Measurements from ENCODE around the gene PDGFA.

Gene PDGFA

GRCh38 chr7:461453-462172, 58.0 kb downstream of the PDGFA start:
- DNase-seq (ENCODE audit: low spot score) (peak; percentile 64), ATAC-seq (ENCODE audit: low read depth) (peak; percentile 12; the same call in 1 of the 3 replicates)
- Histone ChIP-seq H3K36me3 (ENCODE audit: low read depth) (no peaks in the 10 kb centered on the region), H3K27me3 (ENCODE audit: insufficient read depth, poor library complexity, severe bottlenecking) (no peaks in the 10 kb centered on the region), H3K4me1 (ENCODE audit: insufficient read depth, poor library complexity, severe bottlenecking) (peaks cover 2% of the 10 kb centered on the region), H3K4me3 (ENCODE audit: severe bottlenecking) (no peak overlapping the region), H3K9me3 (ENCODE audit: severe bottlenecking) (no peaks in the 10 kb centered on the region), H3K27ac (ENCODE audit: poor library complexity, severe bottlenecking) (no peak overlapping the region)
- no peak for TF ChIP-seq CTCF (IDR thresholded peaks at IDR 0.05; ENCODE audit: poor library complexity, severe bottlenecking)

- ATAC-seq (ENCODE audit: low read depth) (no peak), DNase-seq (ENCODE audit: low spot score) (no peak)
- TF ChIP-seq CTCF (IDR thresholded peaks at IDR 0.05; ENCODE audit: poor library complexity, severe bottlenecking), result no peak
- no peaks in the 10 kb centered on the region for H3K9me3 ChIP-seq (ENCODE audit: severe bottlenecking)
- H3K4me1 ChIP-seq (ENCODE audit: insufficient read depth, poor library complexity, severe bottlenecking), result peaks cover 2% of the 10 kb centered on the region
- no peaks in the 10 kb centered on the region for H3K27me3 ChIP-seq (ENCODE audit: insufficient read depth, poor library complexity, severe bottlenecking)
- no peak overlapping the region for H3K4me3 ChIP-seq (ENCODE audit: severe bottlenecking)
- no peak overlapping the region for H3K27ac ChIP-seq (ENCODE audit: poor library complexity, severe bottlenecking)
- H3K36me3 ChIP-seq (ENCODE audit: low read depth), result no peaks in the 10 kb centered on the region
Observed at GRCh38 chr7:461117-461452, 58.6 kb downstream of the PDGFA start.

- Histone ChIP-seq H3K27me3 (ENCODE audit: insufficient read depth, poor library complexity, severe bottlenecking) (no peaks in the 10 kb centered on the region), H3K4me1 (ENCODE audit: insufficient read depth, poor library complexity, severe bottlenecking) (peaks cover 2% of the 10 kb centered on the region), H3K4me3 (ENCODE audit: severe bottlenecking) (no peak overlapping the region), H3K36me3 (ENCODE audit: low read depth) (no peaks in the 10 kb centered on the region), H3K27ac (ENCODE audit: poor library complexity, severe bottlenecking) (no peak overlapping the region), H3K9me3 (ENCODE audit: severe bottlenecking) (no peaks in the 10 kb centered on the region)
- DNase-seq (ENCODE audit: low spot score) (peak; percentile 44), ATAC-seq (ENCODE audit: low read depth) (no peak)
- no peak for TF ChIP-seq CTCF (IDR thresholded peaks at IDR 0.05; ENCODE audit: poor library complexity, severe bottlenecking)
Observed at GRCh38 chr7:460374-461116, 59.1 kb downstream of the PDGFA start.

GRCh38 chr7:459584-460373, 59.9 kb downstream of the PDGFA start:
- Histone ChIP-seq H3K36me3 (ENCODE audit: low read depth) (no peaks in the 10 kb centered on the region), H3K9me3 (ENCODE audit: severe bottlenecking) (no peaks in the 10 kb centered on the region), H3K4me1 (ENCODE audit: insufficient read depth, poor library complexity, severe bottlenecking) (peaks cover 2% of the 10 kb centered on the region), H3K27ac (ENCODE audit: poor library complexity, severe bottlenecking) (no peak overlapping the region), H3K27me3 (ENCODE audit: insufficient read depth, poor library complexity, severe bottlenecking) (no peaks in the 10 kb centered on the region), H3K4me3 (ENCODE audit: severe bottlenecking) (no peak overlapping the region)
- ATAC-seq (ENCODE audit: low read depth) (no peak), DNase-seq (ENCODE audit: low spot score) (peak; percentile 37)
- no peak for TF ChIP-seq CTCF (IDR thresholded peaks at IDR 0.05; ENCODE audit: poor library complexity, severe bottlenecking)

Measured in RWPE2 (cell line).